Measurements from ENCODE around the gene HACL1. TPM values are rescaled to one million over a fixed set of nuclear protein-coding genes. Genes with fewer than 3 reads are reported as not detected.

HACL1 gene
- total RNA-seq, 1 experiment from 2014 or later, result 20.5 TPM

GRCh38 chr3:15562560-15562959 is 38.8 kb downstream of the HACL1 start:
- ChIA-PET POLR2A (no interaction called here), CTCF (no interaction called here), RAD21 (ENCODE audit: low non-redundant PET in 1 of 2, low total read pairs in 2 of 2, uncharacterized antibody in 2 of 2, unreplicated experiment in 2 of 2) (no interaction called here)
- Histone ChIP-seq H3K4me2 (ENCODE audit: low read length) (no peak overlapping the region), H3K9me3 (ENCODE audit: control insufficient read depth in 1 of 2, insufficient read depth in 1 of 2, low read depth in 1 of 2, low read length in 2 of 2) (no peaks in the 10 kb centered on the region), H3K27me3 (ENCODE audit: insufficient read depth, low read length) (no peaks in the 10 kb centered on the region), H3K9ac (ENCODE audit: low read length) (no peak overlapping the region), H3K4me3 (replicated peaks in 1 of 2; ENCODE audit: low read depth in 1 of 2, low read length in 2 of 2) (no peak overlapping the region), H3K4me1 (ENCODE audit: control insufficient read depth in 1 of 2, insufficient read depth in 2 of 2, low read length in 2 of 2) (peaks cover 4 to 6% of the 10 kb centered on the region in 2 experiments; a peak in 3 of 4 replicates), H3K36me3 (ENCODE audit: control insufficient read depth in 1 of 2, insufficient read depth in 2 of 2, low read length in 2 of 2) (peaks cover 12 to 28% of the 10 kb centered on the region in 2 experiments; a peak in 3 of 4 replicates), H4K20me1 (ENCODE audit: insufficient read depth) (no peaks in the 10 kb centered on the region), H2AFZ (ENCODE audit: low read depth, low read length, poor library complexity, severe bottlenecking) (no peak overlapping the region), H3K27ac (ENCODE audit: low read depth, low read length) (no peak overlapping the region), H3K9me2 (ENCODE audit: insufficient read depth) (no peaks in the 10 kb centered on the region), H3K79me2 (ENCODE audit: insufficient read depth, low read length) (no peaks in the 10 kb centered on the region)
- intact Hi-C loops (cut with micrococcal nuclease), result no loop called here
- TF ChIP-seq YY1 (IDR thresholded peaks at IDR 0.05; ENCODE audit: extremely low read depth, insufficient replicate concordance, low read depth, low read length) (no peak), CTCF (IDR thresholded peaks at IDR 0.05 in 2 of 3, conservative IDR thresholded peaks at IDR 0.05 in 1 of 3; ENCODE audit: borderline replicate concordance in 1 of 3, insufficient read depth in 1 of 3, low read depth in 2 of 3, low read length in 2 of 3) (no peak), CBX3 (IDR thresholded peaks at IDR 0.05; ENCODE audit: low read depth) (no peak), JUND (IDR thresholded peaks at IDR 0.05) (no peak), SIN3A (IDR thresholded peaks at IDR 0.05; ENCODE audit: low read depth) (no peak), FOSL1 (IDR thresholded peaks at IDR 0.05; ENCODE audit: low read depth) (no peak)
- DNase-seq (ENCODE audit: low read depth, low spot score) (no peak), ATAC-seq (no peak)
- BruUV-seq (replicated peaks), result no TSS peak

DNA sequence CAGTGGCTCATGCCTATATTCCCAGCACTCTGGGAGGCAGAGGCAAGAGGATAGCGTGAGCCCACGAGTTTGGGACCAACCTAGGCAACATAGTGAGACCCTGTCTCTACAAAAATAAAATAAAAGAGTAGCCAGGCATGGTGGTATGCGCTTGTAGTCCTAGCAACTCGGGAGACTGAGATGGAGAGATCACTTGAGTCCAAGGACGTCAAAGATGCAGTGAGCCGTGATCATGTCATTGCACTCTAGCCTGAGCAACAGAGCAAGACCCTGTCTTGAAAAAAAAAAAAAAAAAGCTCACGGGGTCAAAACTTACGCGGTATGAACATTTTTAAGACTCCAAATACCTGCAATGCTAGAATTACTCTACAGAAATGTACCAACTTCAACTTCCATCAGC is 42.8 kb downstream of the HACL1 start:
- TF ChIP-seq POLR2AphosphoS5 (IDR thresholded peaks at IDR 0.05; ENCODE audit: low read depth, low read length) (no peak), CTCF (IDR thresholded peaks at IDR 0.05 in 2 of 3, conservative IDR thresholded peaks at IDR 0.05 in 1 of 3; ENCODE audit: borderline replicate concordance in 1 of 3, insufficient read depth in 1 of 3, low read depth in 2 of 3, low read length in 2 of 3) (no peak), CEBPB (IDR thresholded peaks at IDR 0.05; ENCODE audit: low read depth) (no peak)
- TF ChIP-seq, protein P1, sequence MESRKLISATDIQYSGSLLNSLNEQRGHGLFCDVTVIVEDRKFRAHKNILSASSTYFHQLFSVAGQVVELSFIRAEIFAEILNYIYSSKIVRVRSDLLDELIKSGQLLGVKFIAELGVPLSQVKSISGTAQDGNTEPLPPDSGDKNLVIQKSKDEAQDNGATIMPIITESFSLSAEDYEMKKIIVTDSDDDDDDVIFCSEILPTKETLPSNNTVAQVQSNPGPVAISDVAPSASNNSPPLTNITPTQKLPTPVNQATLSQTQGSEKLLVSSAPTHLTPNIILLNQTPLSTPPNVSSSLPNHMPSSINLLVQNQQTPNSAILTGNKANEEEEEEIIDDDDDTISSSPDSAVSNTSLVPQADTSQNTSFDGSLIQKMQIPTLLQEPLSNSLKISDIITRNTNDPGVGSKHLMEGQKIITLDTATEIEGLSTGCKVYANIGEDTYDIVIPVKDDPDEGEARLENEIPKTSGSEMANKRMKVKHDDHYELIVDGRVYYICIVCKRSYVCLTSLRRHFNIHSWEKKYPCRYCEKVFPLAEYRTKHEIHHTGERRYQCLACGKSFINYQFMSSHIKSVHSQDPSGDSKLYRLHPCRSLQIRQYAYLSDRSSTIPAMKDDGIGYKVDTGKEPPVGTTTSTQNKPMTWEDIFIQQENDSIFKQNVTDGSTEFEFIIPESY (IDR thresholded peaks at IDR 0.05; ENCODE audit: extremely low read depth, insufficient replicate concordance, low read length), result no peak
- Histone ChIP-seq H2AFZ (ENCODE audit: low read depth, low read length, poor library complexity, severe bottlenecking) (no peak overlapping the region), H3K9me2 (ENCODE audit: insufficient read depth) (no peaks in the 10 kb centered on the region), H3K9ac (ENCODE audit: low read length) (no peak overlapping the region), H3K27me3 (ENCODE audit: insufficient read depth, low read length) (no peaks in the 10 kb centered on the region), H3K4me3 (replicated peaks in 1 of 2; ENCODE audit: low read depth in 1 of 2, low read length in 2 of 2) (no peak overlapping the region), H3K27ac (ENCODE audit: low read depth, low read length) (no peak overlapping the region), H3K4me2 (ENCODE audit: low read length) (no peak overlapping the region), H3K4me1 (ENCODE audit: control insufficient read depth in 1 of 2, insufficient read depth in 2 of 2, low read length in 2 of 2) (peaks cover 4 to 6% of the 10 kb centered on the region in 2 experiments; a peak in 3 of 4 replicates), H3K79me2 (ENCODE audit: insufficient read depth, low read length) (no peaks in the 10 kb centered on the region), H4K20me1 (ENCODE audit: insufficient read depth) (no peaks in the 10 kb centered on the region), H3K36me3 (ENCODE audit: control insufficient read depth in 1 of 2, insufficient read depth in 2 of 2, low read length in 2 of 2) (peaks cover 5 to 10% of the 10 kb centered on the region in 2 experiments; a peak in 3 of 4 replicates), H3K9me3 (ENCODE audit: control insufficient read depth in 1 of 2, insufficient read depth in 1 of 2, low read depth in 1 of 2, low read length in 2 of 2) (no peaks in the 10 kb centered on the region)
- DNase-seq (ENCODE audit: low read depth, low spot score) (no peak), ATAC-seq (no peak)
- BruUV-seq (replicated peaks), result no TSS peak
- POLR2A ChIA-PET, result no interaction called here
- RAD21 ChIA-PET (ENCODE audit: low non-redundant PET in 1 of 2, low total read pairs in 2 of 2, uncharacterized antibody in 2 of 2, unreplicated experiment in 2 of 2), result no interaction called here
- CTCF ChIA-PET, result no interaction called here
- intact Hi-C loops (cut with micrococcal nuclease), result loop anchor here (5.0 kb wide), 3 partner anchors 356 to 636 kb away; no protein-coding TSS in a partner anchor
